Loucy (cell line): ENCODE results near the gene ZNF670.

Experiments used
- H2AFZ ChIP-seq: fragments of 200-600 bp; sonication (generic); 2 replicates; pipeline ENCODE4 v1.6.0; 2016; ENCODE audit warnings: antibody characterized with exemption, mild to moderate bottlenecking, low read length, moderate library complexity
- H3F3A ChIP-seq: fragments of 200-600 bp; 2 replicates; pipeline ENCODE4 v1.6.0; 2016; ENCODE audit warnings: antibody characterized with exemption, low read depth, mild to moderate bottlenecking
- H3K27me3 ChIP-seq: fragments of 200-600 bp; sonication (generic); 2 replicates; pipeline ENCODE4 v1.6.1; 2014; ENCODE audit warnings: low read length, mild to moderate bottlenecking; ENCODE audit not compliant: insufficient read depth, poor library complexity, severe bottlenecking
- H3K36me3 ChIP-seq: fragments of 200-600 bp; sonication (generic); 2 replicates; pipeline ENCODE4 v1.6.1; 2016; ENCODE audit warnings: low read length; ENCODE audit not compliant: insufficient read depth
- H3K4me1 ChIP-seq: fragments of 200-600 bp; sonication (generic); 2 replicates; pipeline ENCODE4 v1.5.1; 2014; ENCODE audit warnings: low read length, mild to moderate bottlenecking; ENCODE audit not compliant: insufficient read depth, poor library complexity, severe bottlenecking
- H3K4me2 ChIP-seq: fragments of 200-600 bp; sonication (generic); 2 replicates; pipeline ENCODE4 v1.6.0; 2014; ENCODE audit warnings: antibody characterized with exemption, low read length, low read depth, mild to moderate bottlenecking; ENCODE audit not compliant: poor library complexity, severe bottlenecking
- H3K4me3 ChIP-seq: fragments of 200-600 bp; sonication (generic); 2 replicates; pipeline ENCODE4 v1.5.1; 2014; ENCODE audit warnings: low read length, mild to moderate bottlenecking, mixed read lengths; ENCODE audit not compliant: poor library complexity, severe bottlenecking
- H3K79me2 ChIP-seq: fragments of 200-600 bp; sonication (generic); 2 replicates; pipeline ENCODE4 v1.6.1; 2014; ENCODE audit warnings: low read length; ENCODE audit not compliant: insufficient read depth
- H3K9ac ChIP-seq: fragments of 200-600 bp; sonication (generic); 2 replicates; pipeline ENCODE4 v1.6.0; 2014; ENCODE audit warnings: mild to moderate bottlenecking, low read depth, low read length, moderate library complexity; ENCODE audit not compliant: poor library complexity, severe bottlenecking
- H3K9me2 ChIP-seq: fragments of 200-600 bp; sonication (generic); replicated peaks from 2 replicates; pipeline ENCODE4 v1.6.1; 2016; ENCODE audit warnings: low read depth, low read length, mixed read lengths
- H3K9me3 ChIP-seq: fragments of 200-600 bp; sonication (generic); 2 replicates; pipeline ENCODE4 v1.6.1; 2014; ENCODE audit warnings: mild to moderate bottlenecking, antibody characterized with exemption, low read length, low read depth; ENCODE audit not compliant: insufficient read depth
- H4K20me1 ChIP-seq: fragments of 200-600 bp; sonication (generic); 2 replicates; pipeline ENCODE4 v1.6.0; 2014; ENCODE audit warnings: antibody characterized with exemption, low read length, mild to moderate bottlenecking; ENCODE audit not compliant: insufficient read depth, poor library complexity, severe bottlenecking
- EZH2phosphoT487 ChIP-seq: fragments of 200-600 bp; IDR thresholded peaks from 2 replicates; pipeline ENCODE4 v1.6.1; 2018; ENCODE audit warnings: antibody characterized with exemption, mild to moderate bottlenecking, moderate library complexity, borderline replicate concordance
- TF ChIP-seq, protein P1 (sequence below): fragments of 200-600 bp; sonication (generic); conservative IDR thresholded peaks from 2 replicates; pipeline ENCODE4 v1.5.1; 2014; ENCODE audit warnings: mild to moderate bottlenecking, antibody characterized with exemption, low read length

Gene ZNF670

DNA sequence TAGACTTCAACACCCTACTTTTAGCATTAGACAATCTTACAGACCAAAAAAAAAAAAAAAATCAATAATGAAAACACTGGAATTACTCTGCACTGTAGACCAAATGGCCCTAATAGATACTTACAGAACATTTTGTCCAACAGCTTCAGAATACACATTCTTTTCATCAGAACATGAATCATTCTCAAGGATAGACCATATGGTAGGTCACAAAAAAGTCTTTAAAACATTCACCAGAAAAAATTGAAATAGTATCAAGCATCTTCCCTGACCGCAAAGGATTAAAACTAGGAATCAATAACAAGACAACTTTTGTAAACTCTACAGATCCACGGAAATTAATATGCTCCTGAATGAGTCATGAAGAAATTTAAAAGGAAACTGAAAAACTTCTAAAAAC lies 22.5 kb downstream of the ZNF670 start:
- Histone ChIP-seq H2AFZ (no peak overlapping the region), H3K4me1 (peaks cover 23% of the 10 kb centered on the region), H3K4me3 (no peak overlapping the region), H3K27me3 (no peaks in the 10 kb centered on the region), H3K79me2 (peaks cover 69% of the 10 kb centered on the region), H3K36me3 (no peaks in the 10 kb centered on the region), H4K20me1 (no peaks in the 10 kb centered on the region), H3K9me2 (no peaks in the 10 kb centered on the region), H3K9me3 (peaks cover 57% of the 10 kb centered on the region), H3F3A (no peaks in the 10 kb centered on the region), H3K9ac (no peak overlapping the region), H3K4me2 (no peak overlapping the region)
- TF ChIP-seq, protein P1, sequence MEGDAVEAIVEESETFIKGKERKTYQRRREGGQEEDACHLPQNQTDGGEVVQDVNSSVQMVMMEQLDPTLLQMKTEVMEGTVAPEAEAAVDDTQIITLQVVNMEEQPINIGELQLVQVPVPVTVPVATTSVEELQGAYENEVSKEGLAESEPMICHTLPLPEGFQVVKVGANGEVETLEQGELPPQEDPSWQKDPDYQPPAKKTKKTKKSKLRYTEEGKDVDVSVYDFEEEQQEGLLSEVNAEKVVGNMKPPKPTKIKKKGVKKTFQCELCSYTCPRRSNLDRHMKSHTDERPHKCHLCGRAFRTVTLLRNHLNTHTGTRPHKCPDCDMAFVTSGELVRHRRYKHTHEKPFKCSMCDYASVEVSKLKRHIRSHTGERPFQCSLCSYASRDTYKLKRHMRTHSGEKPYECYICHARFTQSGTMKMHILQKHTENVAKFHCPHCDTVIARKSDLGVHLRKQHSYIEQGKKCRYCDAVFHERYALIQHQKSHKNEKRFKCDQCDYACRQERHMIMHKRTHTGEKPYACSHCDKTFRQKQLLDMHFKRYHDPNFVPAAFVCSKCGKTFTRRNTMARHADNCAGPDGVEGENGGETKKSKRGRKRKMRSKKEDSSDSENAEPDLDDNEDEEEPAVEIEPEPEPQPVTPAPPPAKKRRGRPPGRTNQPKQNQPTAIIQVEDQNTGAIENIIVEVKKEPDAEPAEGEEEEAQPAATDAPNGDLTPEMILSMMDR, result no peak
- TF ChIP-seq EZH2phosphoT487, result no peak

DNA sequence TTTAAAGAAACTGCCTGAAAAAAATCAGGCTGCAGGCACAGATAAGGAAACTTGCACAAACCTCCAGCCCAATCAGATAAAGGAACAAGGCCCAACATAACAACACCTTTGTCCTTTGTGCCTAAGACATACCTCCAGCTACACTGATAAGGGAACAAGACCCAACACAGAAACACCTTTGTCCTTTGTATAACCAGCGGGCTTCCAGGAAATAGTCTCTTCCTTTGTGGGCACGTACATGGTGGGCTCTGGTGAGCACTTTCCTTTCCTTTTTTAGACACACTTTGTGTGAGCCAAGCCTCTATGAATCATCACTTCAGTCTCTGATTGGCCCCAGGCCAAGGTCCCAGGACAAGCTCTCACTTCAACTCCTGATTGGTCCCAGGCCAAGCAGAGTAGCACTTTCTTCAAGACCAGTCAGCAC lies 23.6 kb downstream of the ZNF670 start:
- Histone ChIP-seq H3K79me2 (peaks cover 70% of the 10 kb centered on the region), H3K36me3 (no peaks in the 10 kb centered on the region), H2AFZ (no peak overlapping the region), H3K4me2 (peak overlapping the region; percentile 2), H3K9me2 (no peaks in the 10 kb centered on the region), H3K9ac (no peak overlapping the region), H4K20me1 (no peaks in the 10 kb centered on the region), H3K9me3 (peaks cover 63% of the 10 kb centered on the region), H3K27me3 (no peaks in the 10 kb centered on the region), H3K4me3 (no peak overlapping the region), H3F3A (no peaks in the 10 kb centered on the region), H3K4me1 (peaks cover 23% of the 10 kb centered on the region)
- TF ChIP-seq, protein P1, result no peak
- TF ChIP-seq EZH2phosphoT487, result no peak

DNA sequence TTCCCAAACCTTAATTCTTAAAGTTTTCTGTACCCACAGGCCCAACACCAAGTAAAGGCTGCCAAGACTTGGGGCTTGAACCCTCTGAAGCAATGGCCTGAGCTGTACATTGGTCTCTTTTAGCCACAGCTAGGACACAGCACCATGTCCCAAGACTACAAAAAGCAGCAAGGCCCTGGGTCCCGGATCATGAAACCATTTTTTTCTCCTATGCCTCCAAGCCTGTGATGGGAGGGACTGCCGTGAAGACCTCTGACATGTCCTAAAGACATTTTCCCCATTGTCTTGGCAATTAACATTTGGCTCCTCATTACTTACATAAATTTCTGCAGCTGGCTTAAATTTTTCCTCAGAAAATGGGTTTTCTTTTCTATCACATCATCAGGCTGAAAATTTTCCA lies 30.9 kb downstream of the ZNF670 start:
- no peaks in the 10 kb centered on the region for H3K4me1 ChIP-seq
- H3K9me3 ChIP-seq, result peaks cover 46% of the 10 kb centered on the region; the same call in 1 of the 2 replicates
- peaks cover 52% of the 10 kb centered on the region for H3K79me2 ChIP-seq
- H2AFZ ChIP-seq, result no peak overlapping the region
- no peak overlapping the region for H3K9ac ChIP-seq
- no peaks in the 10 kb centered on the region for H3K9me2 ChIP-seq
- no peak overlapping the region for H3K4me2 ChIP-seq
- no peaks in the 10 kb centered on the region for H4K20me1 ChIP-seq
- TF ChIP-seq EZH2phosphoT487, result no peak
- TF ChIP-seq, protein P1, result no peak
- no peaks in the 10 kb centered on the region for H3K27me3 ChIP-seq
- H3K36me3 ChIP-seq, result peaks cover 3% of the 10 kb centered on the region; the same call in 1 of the 2 replicates
- no peaks in the 10 kb centered on the region for H3F3A ChIP-seq
- no peak overlapping the region for H3K4me3 ChIP-seq
